Lower leg skin (tissue), 3 donors: ENCODE results near the gene LDB3.

Experiments used
- CTCF ChIP-seq, 3 donors: fragments of 450-650 bp; IDR thresholded peaks; one replicate each; pipeline ENCODE4 v1.5.1; 2016; ENCODE audit warnings: antibody characterized with exemption in 3 of 3, mild to moderate bottlenecking in 3 of 3, moderate library complexity in 2 of 3
- POLR2A ChIP-seq, 2 donors: fragments of 450-650 bp; IDR thresholded peaks; one replicate each; pipeline ENCODE4 v1.6.1; 2016 to 2017; ENCODE audit warnings: antibody characterized with exemption in 2 of 2, mild to moderate bottlenecking in 1 of 2, moderate library complexity in 1 of 2

DNA sequence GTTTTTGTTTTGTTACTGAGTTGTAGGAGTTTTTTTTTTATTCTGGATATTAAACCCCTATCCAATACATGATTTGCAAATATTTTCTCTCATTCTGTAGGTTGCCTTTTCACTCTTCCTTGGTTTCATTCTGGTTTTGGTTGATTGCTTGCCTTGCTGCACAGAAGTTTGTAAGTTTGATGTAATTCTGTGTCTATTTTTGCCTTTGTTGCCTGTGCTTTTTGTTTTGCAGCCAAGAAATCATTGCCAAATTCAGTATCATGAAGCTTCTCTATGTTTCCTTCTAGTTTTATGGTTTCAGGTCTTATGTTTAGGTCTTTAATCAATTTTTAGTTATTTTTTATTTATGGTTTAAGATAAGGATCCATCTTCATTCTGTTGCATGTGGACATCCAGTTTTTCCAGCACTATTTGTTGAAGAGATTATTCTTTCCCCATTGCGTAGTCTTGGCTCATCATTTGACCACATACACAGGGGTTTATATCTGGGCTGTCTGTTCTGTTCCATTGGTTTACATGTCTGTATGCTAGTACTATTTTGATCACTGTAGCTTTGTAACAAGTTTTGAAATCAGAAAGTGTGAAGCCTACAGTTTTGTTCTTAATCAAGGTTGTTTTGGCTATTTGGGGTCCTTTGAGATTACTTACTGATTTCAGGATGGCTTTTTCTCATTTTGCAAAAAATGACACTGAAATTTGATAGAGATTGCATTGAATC, 114.5 kb downstream of the LDB3 start:
- TF ChIP-seq CTCF (IDR thresholded peaks at IDR 0.05) (no peak), POLR2A (IDR thresholded peaks at IDR 0.05) (no peak)
